Keratinocyte (primary cell): ENCODE results near the gene SUGCT. TPM values are rescaled to one million over a fixed set of nuclear protein-coding genes. Genes with fewer than 3 reads are reported as not detected.

Source experiments
- DNase-seq: peaks from one replicate; pipeline ENCODE4 v3.0.0-alpha.2; 2011; ENCODE audit warnings: low read depth, missing footprints, low spot score
- FAIRE-seq: peaks from 2 replicates; lab custom pipeline; 2011; peaks lifted over from hg19 to GRCh38; lab: Jason Lieb, UNC
- H2AFZ ChIP-seq: 2 replicates; pipeline ENCODE4 v1.6.0; 2012; ENCODE audit warnings: low read length, control low read depth, inconsistent platforms; ENCODE audit not compliant: control insufficient read depth
- H3K27ac ChIP-seq: 2 replicates; pipeline ENCODE4 v1.5.1; 2011; ENCODE audit warnings: low read length; ENCODE audit not compliant: control insufficient read depth, insufficient read depth
- H3K27me3 ChIP-seq: 3 replicates; pipeline ENCODE4 v1.6.0; 2011; ENCODE audit warnings: low read length; ENCODE audit not compliant: control insufficient read depth, insufficient read depth; ENCODE audit errors: extremely low read depth
- H3K36me3 ChIP-seq, 2 experiments: 2 replicates in 1 of 2; 3 replicates in 1 of 2; pipeline ENCODE4 v1.5.1; 2011; ENCODE audit warnings: low read length in 2 of 2, mild to moderate bottlenecking in 1 of 2; ENCODE audit not compliant: control insufficient read depth in 2 of 2, insufficient read depth in 2 of 2; ENCODE audit errors: extremely low read depth in 1 of 2
- H3K4me1 ChIP-seq: 3 replicates; pipeline ENCODE4 v1.5.1; 2011; ENCODE audit warnings: low read length; ENCODE audit not compliant: control insufficient read depth, insufficient read depth; ENCODE audit errors: extremely low read depth
- H3K4me2 ChIP-seq: 3 replicates; pipeline ENCODE4 v1.6.0; 2011; ENCODE audit warnings: low read depth, low read length; ENCODE audit not compliant: control insufficient read depth, insufficient read depth; ENCODE audit errors: extremely low read depth
- H3K4me3 ChIP-seq, 3 experiments: fragments of 200-600 bp in 1 of 3; sonication (generic) in 1 of 3; 2 replicates in 2 of 3; 3 replicates in 1 of 3; pipeline ENCODE4 v1.5.1; 2011 to 2016; ENCODE audit warnings: low read length in 3 of 3, mild to moderate bottlenecking in 3 of 3, control low read depth in 2 of 3, inconsistent platforms in 1 of 3, low read depth in 1 of 3, mixed read lengths in 1 of 3, mixed run types in 1 of 3, moderate library complexity in 1 of 3; ENCODE audit not compliant: control insufficient read depth in 2 of 3, insufficient read depth in 2 of 3; ENCODE audit errors: extremely low read depth in 1 of 3
- H3K79me2 ChIP-seq: 2 replicates; pipeline ENCODE4 v1.6.0; 2012; ENCODE audit warnings: low read length; ENCODE audit not compliant: control insufficient read depth, insufficient read depth
- H3K9ac ChIP-seq: 3 replicates; pipeline ENCODE4 v1.6.0; 2011; ENCODE audit warnings: low read length; ENCODE audit not compliant: control insufficient read depth, insufficient read depth; ENCODE audit errors: extremely low read depth
- H3K9me1 ChIP-seq: 3 replicates; pipeline ENCODE4 v1.6.0; 2011; ENCODE audit warnings: low read length; ENCODE audit not compliant: control insufficient read depth, insufficient read depth; ENCODE audit errors: extremely low read depth
- H3K9me3 ChIP-seq: 2 replicates; pipeline ENCODE4 v1.5.1; 2012; ENCODE audit warnings: low read depth, low read length; ENCODE audit not compliant: control insufficient read depth
- H4K20me1 ChIP-seq: 3 replicates; pipeline ENCODE4 v1.6.0; 2011; ENCODE audit warnings: low read length; ENCODE audit not compliant: control insufficient read depth, insufficient read depth; ENCODE audit errors: extremely low read depth
- CTCF ChIP-seq, 3 experiments: IDR thresholded peaks in 1 of 3; conservative IDR thresholded peaks in 1 of 3; optimal IDR thresholded peaks in 1 of 3; 2 replicates in 2 of 3; 3 replicates in 1 of 3; pipeline versions ENCODE3 to v1.5.1; 2011; ENCODE audit warnings: low read length in 3 of 3, mild to moderate bottlenecking in 3 of 3, moderate library complexity in 2 of 3, control low read depth in 1 of 3, inconsistent platforms in 1 of 3; ENCODE audit not compliant: insufficient read depth in 2 of 3; ENCODE audit errors: extremely low read depth in 1 of 3
- EZH2 ChIP-seq: IDR thresholded peaks from one replicate; pipeline ENCODE4 v1.6.1; 2012; ENCODE audit warnings: inconsistent platforms, mild to moderate bottlenecking, low read length, moderate library complexity
- dilution Hi-C: fragments of 300-500 bp; cut with MboI; formaldehyde crosslinking; loops from one replicate; pipeline ENCODE4 v1.7.0; 2020; ENCODE audit warnings: low sequenced_read_pairs; ENCODE audit not compliant: extremely low pct_ligation_motif_present
- polyA plus RNA-seq, 5 experiments: library from polyadenylated mRNA; depleted of rRNA in 3 of 5; stranded (reverse) in 3 of 5; stranded (forward) in 1 of 5; unstranded in 1 of 5; fragments of >200 nt; gene quantifications; 1 replicate in 1 of 5; 2 replicates in 3 of 5; 3 replicates in 1 of 5; pipeline versions ENCODE4 v1.2.1 to v1.2.3, GENCODE V29; 2011 to 2012; ENCODE audit warnings: missing spikeins in 2 of 5, low read depth in 1 of 5, low replicate concordance in 1 of 5

SUGCT gene
- polyA plus RNA-seq, 1 donor (not counting 4 experiments of a cell fraction or from before 2014, with no cell fraction given) = 134 TPM

DNA sequence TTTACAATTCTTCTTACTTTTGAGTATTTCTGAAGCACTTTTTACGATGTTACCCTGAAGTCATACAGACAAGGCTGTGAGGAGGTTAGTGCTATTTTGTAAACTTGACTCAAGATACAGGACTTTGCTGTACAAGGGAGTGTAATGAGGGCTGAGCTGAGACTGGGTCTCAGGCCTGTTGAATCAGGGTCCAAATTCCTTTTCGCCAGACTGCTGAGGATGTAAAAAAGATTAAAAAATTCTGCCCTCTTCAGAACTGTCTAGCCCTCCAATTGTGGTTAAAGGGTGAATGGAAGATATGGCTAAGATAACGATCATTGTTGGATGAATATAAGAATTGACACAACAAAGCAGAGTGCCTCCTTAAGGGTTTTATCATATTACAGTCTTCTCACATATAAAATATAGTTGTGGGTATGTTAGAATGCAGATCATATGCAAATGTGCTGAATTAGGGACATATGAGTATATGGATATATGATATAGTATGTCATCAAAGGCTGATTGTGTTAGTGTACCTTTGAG lies 165.4 kb downstream of the SUGCT start:
- Histone ChIP-seq H3K27me3 (no peaks in the 10 kb centered on the region), H3K4me1 (peaks cover 20% of the 10 kb centered on the region), H3K27ac (no peak overlapping the region), H3K9ac (no peak overlapping the region), H3K9me1 (no peaks in the 10 kb centered on the region), H3K79me2 (no peaks in the 10 kb centered on the region), H3K9me3 (no peaks in the 10 kb centered on the region), H3K4me3 (no peak overlapping the region), H3K4me2 (no peak overlapping the region), H2AFZ (no peak overlapping the region), H4K20me1 (no peaks in the 10 kb centered on the region), H3K36me3 (no peaks in the 10 kb centered on the region)
- dilution Hi-C loops = no loop called here
- DNase-seq (no peak), FAIRE-seq (no peak)
- TF ChIP-seq CTCF (optimal IDR thresholded peaks at IDR 0.05 in 1 of 3, IDR thresholded peaks at IDR 0.05 in 1 of 3, conservative IDR thresholded peaks at IDR 0.05 in 1 of 3; ENCODE audit: extremely low read depth in 1 of 3, insufficient read depth in 2 of 3, low read length in 3 of 3) = no peak
- no peak for TF ChIP-seq EZH2

DNA sequence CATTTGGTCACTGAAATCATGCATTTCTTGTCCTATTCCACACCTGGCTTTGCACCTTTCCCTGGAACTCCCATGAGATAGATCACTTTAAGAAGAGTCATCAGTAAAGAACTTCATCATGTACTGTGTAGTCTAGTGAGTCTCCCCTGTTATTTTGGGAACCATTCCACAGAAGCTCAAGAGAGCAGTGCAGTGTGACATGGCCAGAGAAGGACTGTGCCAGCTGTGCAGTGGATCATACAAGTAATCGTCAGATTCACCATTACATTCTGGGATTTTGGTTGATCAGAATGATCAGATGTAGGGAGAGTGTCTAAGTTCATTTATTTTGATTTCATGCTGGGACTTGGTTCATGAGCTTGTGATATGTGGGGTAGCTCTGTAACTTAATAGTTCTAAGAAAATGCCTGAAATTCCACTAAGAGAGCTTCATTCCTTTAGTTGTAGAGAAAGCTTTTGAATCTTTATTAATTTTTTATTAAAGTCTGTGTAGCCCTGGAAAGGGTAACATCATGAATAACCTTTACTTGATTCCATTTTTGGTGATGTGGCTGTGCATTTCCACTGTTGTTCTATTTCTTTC lies 166.8 kb downstream of the SUGCT start:
- no peak overlapping the region for H3K9ac ChIP-seq
- FAIRE-seq = no peak
- H3K27me3 ChIP-seq = no peaks in the 10 kb centered on the region
- H3K79me2 ChIP-seq = no peaks in the 10 kb centered on the region
- no peak overlapping the region for H2AFZ ChIP-seq
- peaks cover 20% of the 10 kb centered on the region for H3K4me1 ChIP-seq
- H3K9me1 ChIP-seq = no peaks in the 10 kb centered on the region
- H4K20me1 ChIP-seq = no peaks in the 10 kb centered on the region
- DNase-seq = no peak
- H3K36me3 ChIP-seq = no peaks in the 10 kb centered on the region
- no peak overlapping the region for H3K27ac ChIP-seq
- dilution Hi-C loops = no loop called here
- no peaks in the 10 kb centered on the region for H3K9me3 ChIP-seq
- no peak overlapping the region for H3K4me2 ChIP-seq
- no peak for TF ChIP-seq EZH2
- no peak for TF ChIP-seq CTCF (optimal IDR thresholded peaks at IDR 0.05 in 1 of 3, IDR thresholded peaks at IDR 0.05 in 1 of 3, conservative IDR thresholded peaks at IDR 0.05 in 1 of 3; ENCODE audit: extremely low read depth in 1 of 3, insufficient read depth in 2 of 3, low read length in 3 of 3)
- no peak overlapping the region for H3K4me3 ChIP-seq
